Naive thymus-derived CD4-positive, alpha-beta T cell (primary cell): ENCODE data around the gene COQ5. TPM values are rescaled to one million over a fixed set of nuclear protein-coding genes. Genes with fewer than 3 reads are reported as not detected.
"Not testable (repeated sequence)": the region's sequence is repeated elsewhere in the genome, so short reads cannot be mapped to it uniquely, and the experiment has no call there.

Experiments
- ATAC-seq: fragments of 150-1000 bp; cut with Tn5 transposase; 2 replicates; pipeline ENCODE4 v1.10.0; 2021; ENCODE audit warnings: mild to moderate bottlenecking, moderate library complexity
- CTCF ChIA-PET: fragments of 350-600 bp; sonication (Branson Sonifier 250); formaldehyde crosslinking; loops from one replicate; lab custom pipeline; 2021; ENCODE audit warnings: antibody characterized with exemption; lab: Charles Lee
- POLR2A ChIA-PET: fragments of 350-600 bp; sonication (Branson Sonifier 250); formaldehyde crosslinking; loops from one replicate; lab custom pipeline; 2021; ENCODE audit warnings: antibody characterized with exemption, inconsistent platforms; lab: Charles Lee
- DNase-seq, 9 donors: peaks; one replicate each; pipeline versions ENCODE4 v3.0.0 to v3.0.0-alpha.2; 2020 to 2022; ENCODE audit warnings: mixed read lengths in 1 of 9
- H3K27ac ChIP-seq: one replicate; pipeline ENCODE4 v1.7.0; 2013; ENCODE audit warnings: mild to moderate bottlenecking, low read depth, low read length, moderate library complexity
- H3K27me3 ChIP-seq, 2 donors: one replicate each; pipeline ENCODE4 v1.7.0; 2013; ENCODE audit warnings: low read length in 2 of 2, mild to moderate bottlenecking in 2 of 2, moderate library complexity in 2 of 2; ENCODE audit not compliant: control insufficient read depth in 2 of 2, insufficient read depth in 2 of 2
- H3K36me3 ChIP-seq, 3 experiments: 1 replicate in 2 of 3; 2 replicates in 1 of 3; pipeline ENCODE4 v1.7.0; 2013; ENCODE audit warnings: low read length in 3 of 3, mild to moderate bottlenecking in 3 of 3, moderate library complexity in 1 of 3; ENCODE audit not compliant: insufficient read depth in 3 of 3, control insufficient read depth in 2 of 3
- H3K4me1 ChIP-seq, 2 donors: one replicate each; pipeline ENCODE4 v1.7.0; 2013; ENCODE audit warnings: low read length in 2 of 2, mild to moderate bottlenecking in 2 of 2, moderate library complexity in 1 of 2; ENCODE audit not compliant: control insufficient read depth in 2 of 2, insufficient read depth in 2 of 2
- H3K4me3 ChIP-seq: 2 replicates; pipeline ENCODE4 v1.7.0; 2013; ENCODE audit warnings: mild to moderate bottlenecking, low read length
- H3K9me3 ChIP-seq, 3 experiments: 1 replicate in 2 of 3; 2 replicates in 1 of 3; pipeline ENCODE4 v1.7.0; 2013; ENCODE audit warnings: low read length in 3 of 3; ENCODE audit not compliant: control insufficient read depth in 2 of 3
- H3K27ac Mint-ChIP-seq, 9 donors: one replicate each; pipeline ENCODE4 v1.8.0; 2020 to 2022; ENCODE audit warnings: mixed read lengths in 9 of 9, mild to moderate bottlenecking in 8 of 9, moderate library complexity in 5 of 9, inconsistent platforms in 2 of 9
- H3K27me3 Mint-ChIP-seq, 5 donors: one replicate each; pipeline ENCODE4 v1.8.0; 2021 to 2022; ENCODE audit warnings: mixed read lengths in 5 of 5, mild to moderate bottlenecking in 1 of 5
- H3K36me3 Mint-ChIP-seq, 5 donors: one replicate each; pipeline ENCODE4 v1.8.0; 2020 to 2022; ENCODE audit warnings: mixed read lengths in 5 of 5, mild to moderate bottlenecking in 3 of 5, inconsistent platforms in 1 of 5
- H3K4me1 Mint-ChIP-seq, 7 donors: one replicate each; pipeline ENCODE4 v1.8.0; 2020 to 2022; ENCODE audit warnings: mixed read lengths in 7 of 7, mild to moderate bottlenecking in 3 of 7, inconsistent platforms in 1 of 7
- H3K4me3 Mint-ChIP-seq, 10 donors: one replicate each; pipeline ENCODE4 v1.8.0; 2020 to 2022; ENCODE audit warnings: mild to moderate bottlenecking in 10 of 10, mixed read lengths in 10 of 10, moderate library complexity in 6 of 10, inconsistent platforms in 2 of 10
- H3K9me3 Mint-ChIP-seq, 11 donors: one replicate each; pipeline ENCODE4 v1.8.0; 2020 to 2022; ENCODE audit warnings: mixed read lengths in 11 of 11, mild to moderate bottlenecking in 4 of 11, inconsistent platforms in 1 of 11, moderate library complexity in 1 of 11
- intact Hi-C, 2 donors: fragments of 100-400 bp; cut with micrococcal nuclease; formaldehyde crosslinking; loops; one replicate each; pipeline ENCODE4 v1.15.1; 2023
- polyA plus RNA-seq, 2 donors: library from polyadenylated mRNA; unstranded; fragments of 300-500 nt; fragmentation: Illumina TruSeq; gene quantifications; one replicate each; pipeline ENCODE4 v1.2.3, GENCODE V29; 2021
- total RNA-seq, 6 experiments: library from RNA in 5 of 6; stranded (reverse) in 5 of 6; gene quantifications; 1 replicate in 5 of 6; 2 replicates in 1 of 6; pipeline ENCODE4 v1.2.3 and lab custom pipeline; 2021 to 2026

Gene COQ5
- total and polyA plus RNA-seq, 7 experiments from 2014 or later = 11.3 to 49.0 (median 23.5) TPM

DNA sequence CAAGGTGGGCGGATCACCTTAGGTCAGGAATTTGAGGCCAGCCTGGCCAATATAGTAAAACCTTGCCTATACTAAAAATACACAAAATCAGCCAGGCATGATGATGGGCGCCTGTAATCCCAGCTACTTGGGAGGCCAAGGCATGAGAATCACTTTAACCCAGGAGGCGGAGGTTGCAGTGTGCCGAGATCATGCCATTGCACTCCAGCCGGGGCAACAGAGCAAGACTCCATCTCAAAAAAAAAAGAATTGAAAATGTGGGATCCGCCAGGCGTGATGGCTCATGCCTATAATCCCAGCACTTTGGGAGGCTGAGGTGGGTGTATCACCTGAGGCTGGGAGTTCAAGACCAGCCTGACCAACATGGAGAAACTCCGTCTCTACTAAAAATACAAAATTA lies 9.6 kb downstream of the COQ5 start:
- peaks cover 0 to 16% (median 12%) of the 10 kb centered on the region in 5 donors for H3K36me3 Mint-ChIP-seq
- ATAC-seq, intact Hi-C loops, CTCF ChIA-PET, H3K27me3 Mint-ChIP-seq, DNase-seq, H3K4me3 ChIP-seq, H3K27ac ChIP-seq, H3K4me1 Mint-ChIP-seq, H3K4me1 ChIP-seq, H3K27ac Mint-ChIP-seq, H3K9me3 Mint-ChIP-seq, H3K27me3 ChIP-seq, H3K9me3 ChIP-seq, H3K4me3 Mint-ChIP-seq: not testable (repeated sequence)
- POLR2A ChIA-PET = interaction anchor here (0.7 kb wide), 1 partner anchor 31 kb away, joined by 3 read pairs; no protein-coding TSS in a partner anchor
- H3K36me3 ChIP-seq = peaks cover 0 to 27% (median 5%) of the 10 kb centered on the region in 3 experiments

DNA sequence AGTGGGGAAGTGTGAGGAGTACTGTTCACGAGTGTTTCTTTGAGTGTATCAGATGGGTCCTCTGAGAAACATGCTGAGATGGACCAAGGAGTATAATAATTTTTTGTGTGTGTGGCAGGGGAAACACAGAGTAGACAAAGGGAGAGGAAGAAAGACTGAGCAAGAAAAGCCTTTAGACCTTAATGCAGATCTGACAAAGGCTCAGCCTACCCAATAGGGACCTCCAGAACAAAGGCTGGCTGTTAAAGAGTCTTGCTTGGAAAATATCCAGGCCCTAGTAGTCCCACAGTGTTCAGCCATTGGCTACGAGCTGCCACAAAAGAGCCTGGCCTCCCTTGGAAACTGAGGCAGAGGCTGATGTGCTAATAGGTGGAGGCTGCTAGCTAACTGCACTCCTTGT lies 13.5 kb downstream of the COQ5 start:
- ChIA-PET CTCF (no interaction called here), POLR2A (no interaction called here)
- H3K27ac ChIP-seq = no peak overlapping the region
- H3K4me3 ChIP-seq = no peak overlapping the region
- DNase-seq = no peak
- H3K36me3 Mint-ChIP-seq = peaks cover 0 to 17% (median 14%) of the 10 kb centered on the region in 5 donors
- H3K27me3 ChIP-seq = no peaks in the 10 kb centered on the region
- no peaks in the 10 kb centered on the region for H3K4me1 Mint-ChIP-seq
- no peaks in the 10 kb centered on the region for H3K9me3 Mint-ChIP-seq
- H3K36me3 ChIP-seq = peaks cover 0 to 36% (median 5%) of the 10 kb centered on the region in 3 experiments
- no peak overlapping the region for H3K4me3 Mint-ChIP-seq
- no peak for ATAC-seq
- no peaks in the 10 kb centered on the region for H3K4me1 ChIP-seq
- intact Hi-C loops = no loop called here
- H3K27me3 Mint-ChIP-seq = no peaks in the 10 kb centered on the region
- H3K27ac Mint-ChIP-seq = peak overlapping the region in 1 of 9 donors; percentile 32
- no peaks in the 10 kb centered on the region for H3K9me3 ChIP-seq

DNA sequence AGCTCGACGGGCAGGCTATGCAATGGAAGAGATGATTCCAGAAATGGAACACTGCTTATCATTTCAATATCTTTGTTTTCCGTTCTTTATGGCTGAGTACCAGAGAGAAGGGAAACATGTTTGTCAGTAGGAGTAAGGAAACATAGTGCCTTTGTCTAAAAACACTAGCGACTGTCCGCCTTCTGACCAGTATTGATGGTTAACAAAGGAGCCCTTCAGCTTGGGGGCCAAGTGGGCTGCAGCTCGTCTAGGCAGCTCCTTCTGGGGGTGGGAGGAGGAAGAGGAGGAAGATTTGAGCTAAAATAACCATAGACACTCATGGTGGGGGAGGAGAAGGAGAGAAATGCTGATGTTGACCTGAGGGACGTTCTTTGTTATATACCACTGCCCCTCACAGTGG lies 15.0 kb downstream of the COQ5 start:
- ChIA-PET POLR2A (interaction anchor here (1.2 kb wide), 1 partner anchor 18 kb away, joined by 4 read pairs; no protein-coding TSS in a partner anchor), CTCF (no interaction called here)

DNA sequence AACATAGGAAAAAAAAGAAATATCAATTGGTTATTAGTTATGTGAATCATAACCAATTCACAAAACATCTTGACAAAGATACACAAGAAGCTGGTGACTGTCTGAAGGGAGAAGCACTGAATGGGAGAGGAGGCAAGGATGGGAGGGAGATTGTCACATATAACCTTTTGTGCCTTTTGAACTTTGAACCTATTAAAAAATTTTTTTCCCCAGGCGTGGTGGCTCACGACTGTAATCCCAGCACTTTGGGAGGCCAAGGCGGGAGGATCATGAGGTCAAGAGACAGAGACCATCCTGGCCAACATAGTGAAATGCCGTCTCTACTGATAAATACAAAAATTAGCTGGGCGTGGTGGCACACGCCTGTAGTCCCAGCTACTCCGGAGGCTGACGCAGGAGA lies 20.4 kb downstream of the COQ5 start:
- DNase-seq = no peak
- ChIA-PET POLR2A (interaction anchor here (0.6 to 1.1 kb wide), 2 partner anchors 13 to 1954 kb away, joined by 3 to 4 read pairs; partner anchors contain the start of gene DYNLL1), CTCF (no interaction called here)
- H3K4me3 ChIP-seq = no peak overlapping the region
- no peaks in the 10 kb centered on the region for H3K27me3 Mint-ChIP-seq
- no peaks in the 10 kb centered on the region for H3K9me3 Mint-ChIP-seq
- no peaks in the 10 kb centered on the region for H3K4me1 ChIP-seq
- H3K4me3 Mint-ChIP-seq = no peak overlapping the region
- H3K36me3 ChIP-seq = peaks cover 0 to 46% (median under 1%) of the 10 kb centered on the region in 3 experiments
- H3K27ac Mint-ChIP-seq = no peak overlapping the region
- H3K27me3 ChIP-seq = no peaks in the 10 kb centered on the region
- intact Hi-C loops = no loop called here
- H3K27ac ChIP-seq = no peak overlapping the region
- no peaks in the 10 kb centered on the region for H3K4me1 Mint-ChIP-seq
- ATAC-seq = no peak
- H3K36me3 Mint-ChIP-seq = peaks cover 3 to 34% (median 13%) of the 10 kb centered on the region in 5 donors
- no peaks in the 10 kb centered on the region for H3K9me3 ChIP-seq

More for the DNA sequence above, 15.0 kb downstream of the COQ5 start:
- peaks cover 0 to 46% (median 5%) of the 10 kb centered on the region in 3 experiments for H3K36me3 ChIP-seq
- Mint-ChIP-seq H3K27me3 (no peaks in the 10 kb centered on the region), H3K9me3 (no peaks in the 10 kb centered on the region), H3K36me3 (peaks cover 3 to 25% (median 19%) of the 10 kb centered on the region in 5 donors), H3K4me1 (no peaks in the 10 kb centered on the region), H3K4me3 (no peak overlapping the region), H3K27ac (no peak overlapping the region)
- intact Hi-C loops = no loop called here
- ATAC-seq (no peak), DNase-seq (no peak)
- H3K4me1 ChIP-seq = no peaks in the 10 kb centered on the region
- H3K27ac ChIP-seq = no peak overlapping the region
- H3K4me3 ChIP-seq = no peak overlapping the region
- no peaks in the 10 kb centered on the region for H3K27me3 ChIP-seq
- H3K9me3 ChIP-seq = no peaks in the 10 kb centered on the region

DNA sequence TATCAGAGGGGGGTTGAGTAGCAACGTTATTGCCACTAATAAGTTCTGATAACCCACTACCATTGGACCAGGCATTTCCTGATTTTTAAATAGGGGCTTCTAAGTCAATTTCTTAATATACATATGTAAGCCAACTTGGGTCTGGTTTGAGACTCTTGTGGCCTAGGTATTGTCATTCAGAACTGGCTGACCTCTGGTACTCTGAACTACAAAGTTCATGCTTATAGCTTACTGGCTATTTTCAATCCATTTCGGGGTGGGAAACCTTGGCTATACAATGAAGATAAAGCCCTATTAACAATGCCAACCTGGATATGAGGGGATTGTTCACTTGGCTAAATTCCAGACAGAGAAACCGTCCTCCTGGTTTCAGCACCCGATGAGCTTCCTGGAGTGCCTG lies 24.4 kb downstream of the COQ5 start:
- Histone ChIP-seq H3K9me3 (no peaks in the 10 kb centered on the region), H3K4me3 (no peak overlapping the region), H3K4me1 (no peaks in the 10 kb centered on the region), H3K36me3 (peaks cover 0 to 52% (median 5%) of the 10 kb centered on the region in 3 experiments), H3K27me3 (no peaks in the 10 kb centered on the region), H3K27ac (no peak overlapping the region)
- Mint-ChIP-seq H3K27ac (no peak overlapping the region), H3K4me3 (no peak overlapping the region), H3K36me3 (peaks cover 0 to 27% (median 13%) of the 10 kb centered on the region in 5 donors), H3K9me3 (no peaks in the 10 kb centered on the region), H3K27me3 (no peaks in the 10 kb centered on the region), H3K4me1 (peaks cover 0 to 7% (median 3%) of the 10 kb centered on the region in 7 donors)
- POLR2A ChIA-PET = interaction anchor here (0.6 to 1.0 kb wide), 2 partner anchors 28 to 251 kb away, joined by 3 to 7 read pairs; no protein-coding TSS in a partner anchor
- ATAC-seq (no peak), DNase-seq (no peak)
- CTCF ChIA-PET = interaction anchor here (1.0 kb wide), 1 partner anchor 8 kb away, joined by 5 read pairs; no protein-coding TSS in a partner anchor
- intact Hi-C loops = no loop called here

DNA sequence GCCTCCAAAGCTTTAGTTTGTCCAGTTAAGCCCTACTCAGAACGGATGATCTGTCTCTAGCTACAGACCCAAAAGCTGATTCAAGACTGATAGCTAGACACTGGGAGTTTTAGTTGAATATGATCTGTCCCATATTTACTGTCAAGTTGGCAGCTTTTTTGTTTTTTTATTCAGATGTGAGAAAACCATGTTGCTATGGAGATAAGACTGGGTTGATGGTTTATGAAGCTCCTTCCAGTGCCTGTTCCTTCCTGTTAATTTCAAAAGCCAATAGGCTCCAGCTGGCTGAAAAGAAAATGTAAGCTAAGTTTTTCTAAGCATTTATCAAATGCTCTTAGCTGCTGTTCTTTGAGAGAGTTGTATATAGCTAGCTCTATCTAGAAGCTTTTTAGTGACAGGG lies 28.4 kb downstream of the COQ5 start:
- peaks cover 0 to 30% (median 11%) of the 10 kb centered on the region in 5 donors for H3K36me3 Mint-ChIP-seq
- Histone ChIP-seq H3K27me3 (no peaks in the 10 kb centered on the region), H3K4me3 (no peak overlapping the region), H3K27ac (no peak overlapping the region), H3K36me3 (peaks cover 0 to 43% (median 5%) of the 10 kb centered on the region in 3 experiments), H3K4me1 (peaks cover 4% of the 10 kb centered on the region in 2 donors), H3K9me3 (no peaks in the 10 kb centered on the region)
- ChIA-PET POLR2A (no interaction called here), CTCF (interaction anchor here (1.6 kb wide), 1 partner anchor 31 kb away, joined by 5 read pairs; the partner anchor contains the start of gene SRSF9)
- DNase-seq (peak in 1 of 9 donors; percentile 13), ATAC-seq (no peak)
- peaks cover 0 to 4% (median 0%) of the 10 kb centered on the region in 11 donors for H3K9me3 Mint-ChIP-seq
- H3K4me3 Mint-ChIP-seq = peak overlapping the region in 1 of 10 donors; percentile 27
- no peaks in the 10 kb centered on the region for H3K27me3 Mint-ChIP-seq
- peak overlapping the region in 7 of 9 donors; percentile 4 to 80 (median 39) for H3K27ac Mint-ChIP-seq
- intact Hi-C loops = no loop called here
- H3K4me1 Mint-ChIP-seq = peaks cover 13 to 40% (median 27%) of the 10 kb centered on the region in 7 donors
